HG02973 (cell line): ENCODE data around the gene TMCC2.

Source experiments
- ATAC-seq: cut with Tn5 transposase; IDR thresholded peaks from one replicate; pipeline ENCODE4 v1.9.1; 2021; ENCODE audit warnings: moderate library complexity; ENCODE audit not compliant: unreplicated experiment

TMCC2 gene

DNA sequence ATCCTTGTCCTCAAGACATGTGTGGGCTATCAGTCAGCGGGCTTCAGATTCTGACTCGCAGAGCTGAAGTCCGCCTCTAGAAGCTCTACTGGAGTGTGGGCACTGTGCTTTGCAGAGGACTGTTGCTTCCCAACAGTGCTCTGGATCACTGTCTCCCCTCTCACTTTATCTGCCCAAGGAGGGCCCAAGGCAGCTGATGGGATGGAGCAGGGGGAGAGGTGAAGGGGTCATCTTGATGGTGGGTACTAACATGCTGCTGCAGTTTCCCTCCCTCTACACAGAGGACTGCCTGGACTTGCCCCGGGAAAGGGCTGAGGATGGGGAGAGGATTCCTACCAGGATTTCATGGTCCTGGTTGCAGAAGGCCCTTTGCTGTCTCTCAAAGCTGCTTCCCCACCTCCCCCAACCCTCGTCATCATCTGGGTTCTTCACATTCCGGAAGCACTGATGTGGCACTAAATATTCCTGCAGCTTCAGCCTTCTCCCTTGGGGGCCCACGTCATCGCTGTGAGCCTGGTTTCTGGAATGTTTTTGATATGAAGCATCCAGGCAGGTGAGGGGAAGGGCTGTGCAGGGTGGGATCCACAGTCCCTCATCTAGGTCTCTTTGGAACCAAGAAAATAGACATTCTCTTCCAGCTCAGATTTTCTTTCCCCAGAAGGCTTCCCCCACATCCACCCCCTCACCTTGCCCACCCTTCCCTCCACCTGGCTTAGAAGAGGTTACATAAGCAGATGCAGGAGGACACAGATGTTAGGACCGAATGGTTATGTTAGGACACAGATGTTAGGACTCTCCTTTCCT, 70.6 kb downstream of the TMCC2 start:
- no peak for ATAC-seq

DNA sequence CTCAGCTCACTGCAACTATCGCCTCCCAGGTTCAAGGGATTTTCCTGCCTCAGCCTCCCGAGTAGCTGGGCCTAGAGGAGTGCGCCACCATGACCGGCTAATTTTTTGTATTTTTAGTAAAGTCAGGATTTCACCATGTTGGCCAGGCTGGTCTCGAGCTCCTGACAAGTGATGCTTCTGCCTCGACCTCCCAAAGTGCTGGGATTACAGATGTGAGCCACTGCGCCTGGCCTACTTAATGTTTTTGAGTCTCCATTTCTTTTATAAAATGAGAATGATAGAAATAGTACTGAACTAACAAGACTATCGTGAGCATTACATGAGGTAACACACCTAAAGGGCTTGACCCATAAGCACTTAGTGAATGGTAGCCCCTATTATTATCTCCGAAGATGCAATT, 72.4 kb downstream of the TMCC2 start:
- no peak for ATAC-seq

DNA sequence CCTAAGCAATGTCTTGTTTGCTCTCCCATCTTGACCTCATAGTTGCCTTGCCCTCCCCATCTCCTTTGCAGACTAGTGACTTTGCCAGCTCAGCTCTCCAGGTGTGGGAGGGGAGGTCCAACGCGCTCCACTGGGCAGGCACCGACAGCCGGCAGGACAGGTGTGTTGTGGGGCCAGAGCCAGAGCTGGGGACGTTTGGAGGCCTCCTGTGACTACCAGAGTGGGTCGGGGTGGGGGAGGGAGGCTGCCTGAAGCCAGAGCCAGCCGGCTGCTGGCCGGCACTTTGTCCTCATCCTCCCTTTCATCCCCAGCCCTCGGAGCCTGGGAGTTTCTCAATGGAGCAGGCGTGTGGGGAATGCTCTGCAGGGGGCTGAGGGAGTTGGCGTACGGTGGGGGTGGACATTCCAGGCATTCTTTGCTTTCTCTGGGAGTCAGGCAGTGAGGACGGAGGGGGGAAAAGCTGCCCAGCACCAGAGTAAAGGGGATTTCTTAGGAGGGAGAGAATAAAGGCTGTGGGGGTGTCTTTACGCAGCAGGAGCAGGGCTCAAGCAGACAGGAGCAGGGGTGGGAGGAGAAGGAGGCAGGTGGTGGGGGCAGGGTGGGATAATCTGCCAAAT, 73.6 kb downstream of the TMCC2 start:
- no peak for ATAC-seq

DNA sequence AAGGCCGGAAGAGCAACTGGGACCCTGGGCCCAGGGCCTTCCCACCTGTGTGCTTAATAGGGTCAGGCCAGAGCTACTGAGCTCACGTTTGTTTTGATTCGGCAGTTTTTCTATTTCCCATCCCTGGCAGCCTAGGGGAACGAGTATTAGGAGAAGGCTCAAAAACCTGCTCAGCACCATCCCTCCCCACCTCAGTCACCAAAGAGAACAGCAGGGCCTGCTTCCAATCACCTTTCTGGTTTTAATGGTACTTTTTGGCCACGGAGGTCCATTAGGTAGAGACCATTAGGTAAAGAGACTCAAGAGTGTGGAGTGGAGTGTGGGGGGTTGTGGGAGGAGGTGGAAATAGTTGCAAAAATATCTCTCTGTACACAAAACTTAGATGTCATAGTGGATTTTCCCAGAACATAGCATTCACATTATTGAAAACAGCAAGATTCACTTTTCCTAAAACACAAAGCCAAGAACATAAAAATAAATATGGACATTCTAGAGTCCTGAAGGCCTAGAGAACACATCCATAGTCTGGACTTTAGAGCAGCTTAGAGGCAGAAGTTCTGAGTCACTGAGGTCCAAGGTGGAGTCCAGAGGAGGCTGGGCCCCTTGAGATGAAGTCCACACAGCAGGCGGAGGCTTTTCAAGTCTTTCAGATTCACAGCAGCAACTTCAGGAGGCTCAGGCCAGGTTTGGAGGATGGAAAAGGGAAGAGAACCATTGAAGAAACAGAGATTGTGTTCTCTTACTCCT, 74.3 kb downstream of the TMCC2 start:
- ATAC-seq: no peak

DNA sequence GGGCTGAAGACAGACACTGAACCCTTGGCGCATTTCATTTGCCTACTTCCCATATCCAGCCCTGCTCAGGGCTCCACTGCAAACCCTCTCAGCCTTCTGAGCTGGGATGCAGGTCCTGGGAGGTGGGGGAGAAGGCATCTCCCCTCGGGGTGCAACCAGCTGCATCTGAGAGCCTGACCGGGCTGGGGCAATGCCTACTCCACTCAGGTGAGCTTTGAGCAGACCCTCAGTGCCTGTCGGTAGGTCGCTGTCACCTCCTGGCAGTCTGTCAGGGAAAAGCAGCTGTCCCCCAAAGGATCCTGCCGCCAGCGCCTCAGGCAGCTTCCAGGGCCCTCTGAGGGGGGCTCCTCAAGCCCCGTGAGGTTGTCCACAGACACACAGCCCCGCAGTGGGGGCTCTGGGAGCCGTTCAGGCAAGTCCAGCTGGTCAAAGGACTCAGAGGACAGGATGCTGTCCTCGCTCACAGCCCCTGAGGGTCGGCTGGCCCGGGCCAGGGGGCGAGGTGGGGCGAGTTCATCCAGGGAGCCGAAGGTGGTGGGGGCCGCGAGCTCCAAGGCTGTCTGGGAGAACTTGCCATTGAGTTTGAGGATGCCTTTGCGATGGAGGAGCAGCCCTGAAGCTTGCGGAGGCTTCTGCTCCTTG, 75.6 kb downstream of the TMCC2 start:
- no peak for ATAC-seq

DNA sequence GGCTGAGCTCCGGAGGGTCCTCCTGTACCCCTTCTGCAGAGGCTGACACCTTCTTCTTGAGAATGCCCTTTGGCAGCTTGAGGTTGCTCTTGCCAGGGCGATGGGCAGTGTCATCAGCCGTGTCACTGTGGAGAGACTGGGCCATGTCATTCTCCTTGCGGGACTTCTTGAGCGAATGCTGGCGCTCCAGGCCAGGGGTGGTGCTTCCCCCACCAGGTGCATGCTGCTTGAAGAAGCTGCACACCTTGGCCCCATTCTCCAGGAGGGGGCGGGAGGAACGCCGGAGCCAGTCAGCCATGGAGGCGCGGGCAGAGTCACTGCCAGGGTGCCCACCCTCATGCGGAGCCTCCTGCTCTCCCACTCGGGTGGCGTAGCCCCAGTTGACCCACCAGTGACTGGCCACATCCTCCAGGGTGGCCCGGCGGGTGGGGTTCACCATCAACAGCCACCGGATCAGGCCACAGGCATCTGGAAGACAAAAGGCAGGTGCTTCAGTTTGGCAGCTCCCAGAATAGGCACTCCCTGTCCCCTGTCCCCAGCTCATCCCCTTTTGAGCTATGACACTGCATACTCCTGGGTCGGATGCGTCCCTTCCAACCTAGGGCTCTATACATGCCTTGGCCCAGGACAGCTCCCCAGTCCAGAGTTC, 76.4 kb downstream of the TMCC2 start:
- no peak for ATAC-seq

DNA sequence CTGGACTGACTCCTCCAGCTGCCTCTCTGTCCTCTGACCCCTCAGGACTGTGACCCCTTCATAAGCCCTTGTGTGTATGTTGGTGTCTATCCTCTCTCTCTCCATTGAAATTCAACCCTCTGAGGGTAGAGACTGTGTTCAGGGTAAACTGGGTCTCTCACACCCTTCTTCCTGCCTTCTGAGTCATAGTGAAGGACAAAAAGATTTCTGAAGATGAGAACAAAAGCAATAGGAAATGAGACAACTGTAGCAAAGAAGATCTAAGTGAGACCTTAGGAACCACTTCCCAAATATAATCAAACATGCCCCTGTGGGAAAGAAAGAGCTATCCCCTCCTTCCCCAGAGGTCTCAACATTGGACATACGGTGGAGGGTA, 76.9 kb downstream of the TMCC2 start:
- no peak for ATAC-seq

DNA sequence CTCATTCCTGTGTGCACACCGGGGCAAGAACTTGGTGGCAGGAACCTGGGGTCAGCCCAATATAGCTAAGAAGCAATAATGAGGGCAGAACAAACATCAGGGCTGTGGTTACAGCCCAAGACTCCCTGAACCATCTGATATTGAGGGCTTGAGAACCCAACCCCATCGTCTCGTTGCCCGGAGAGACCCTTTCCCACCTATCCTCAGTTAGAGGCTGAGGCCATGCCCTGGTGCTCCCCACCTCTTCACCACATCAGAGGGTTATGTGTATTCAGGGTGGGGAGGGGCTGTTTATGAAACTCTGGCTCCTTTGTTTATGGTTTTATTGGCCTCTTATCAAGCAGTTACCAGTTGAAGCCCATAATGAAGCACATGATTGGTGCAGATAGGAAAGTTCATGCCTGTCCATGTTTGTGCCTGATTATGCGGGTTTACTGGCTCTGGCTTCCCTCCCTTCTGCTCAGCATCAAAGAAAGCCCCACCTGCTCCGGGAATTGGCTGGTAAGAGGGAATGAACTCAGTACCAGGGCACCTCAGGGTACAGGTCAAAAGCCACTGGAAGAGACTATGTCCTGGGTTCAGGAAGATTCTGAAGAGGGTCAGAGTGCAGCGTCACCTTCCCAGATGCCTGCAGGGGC, 79.3 kb downstream of the TMCC2 start:
- no peak for ATAC-seq

DNA sequence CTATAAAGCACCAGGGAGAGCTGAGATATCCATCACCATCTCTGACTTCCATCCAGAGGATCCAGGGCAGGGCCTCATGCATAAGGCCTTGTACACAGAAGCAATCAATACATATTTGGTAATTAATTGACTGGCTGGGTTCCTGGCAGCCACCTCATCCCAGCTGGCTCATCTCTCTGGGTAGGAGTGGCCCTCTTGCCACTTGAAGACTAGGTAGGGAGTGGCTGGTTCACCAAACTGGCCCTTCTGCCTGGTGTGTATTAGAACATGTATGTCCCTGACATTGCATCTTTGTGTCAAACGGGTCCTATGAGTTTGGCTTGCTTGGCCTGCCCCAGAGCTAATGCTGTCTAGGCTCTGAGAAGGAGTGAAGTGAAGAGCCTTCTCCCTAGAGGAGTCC, 82.0 kb downstream of the TMCC2 start:
- no peak for ATAC-seq

DNA sequence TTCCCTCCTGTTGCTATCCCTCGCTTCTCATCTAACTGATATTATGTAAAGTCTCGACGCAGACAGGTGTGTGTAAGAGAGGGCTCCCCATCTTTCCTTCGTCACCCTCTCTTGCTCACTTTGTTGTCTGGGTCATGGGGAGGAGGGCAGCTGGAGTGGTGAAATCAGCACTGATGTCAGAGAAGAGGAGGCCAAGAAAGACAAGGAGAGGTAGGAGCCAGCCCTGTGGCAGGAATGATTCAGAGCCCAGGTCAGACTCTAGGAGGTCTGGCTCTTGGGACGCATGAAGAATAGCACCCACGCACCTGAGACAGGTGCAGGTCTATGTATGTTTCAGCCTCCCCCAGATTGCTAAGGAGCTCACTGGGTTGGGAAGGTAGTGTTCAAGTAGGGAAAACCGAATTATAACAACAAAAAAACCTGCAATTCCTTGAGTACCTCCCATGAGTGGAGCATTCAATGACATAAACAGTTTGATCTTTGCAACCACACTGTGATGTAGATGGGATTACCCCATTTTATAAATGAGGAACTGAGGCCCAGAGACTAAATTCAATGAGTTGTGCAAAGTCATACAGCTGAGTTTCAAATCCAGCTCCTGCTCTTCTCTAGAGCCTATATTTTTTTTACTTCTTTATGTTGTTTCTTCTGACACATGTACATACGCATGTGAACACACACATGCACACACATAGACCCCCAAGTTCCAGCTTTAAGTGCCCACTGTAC, 83.4 kb downstream of the TMCC2 start:
- no peak for ATAC-seq

DNA sequence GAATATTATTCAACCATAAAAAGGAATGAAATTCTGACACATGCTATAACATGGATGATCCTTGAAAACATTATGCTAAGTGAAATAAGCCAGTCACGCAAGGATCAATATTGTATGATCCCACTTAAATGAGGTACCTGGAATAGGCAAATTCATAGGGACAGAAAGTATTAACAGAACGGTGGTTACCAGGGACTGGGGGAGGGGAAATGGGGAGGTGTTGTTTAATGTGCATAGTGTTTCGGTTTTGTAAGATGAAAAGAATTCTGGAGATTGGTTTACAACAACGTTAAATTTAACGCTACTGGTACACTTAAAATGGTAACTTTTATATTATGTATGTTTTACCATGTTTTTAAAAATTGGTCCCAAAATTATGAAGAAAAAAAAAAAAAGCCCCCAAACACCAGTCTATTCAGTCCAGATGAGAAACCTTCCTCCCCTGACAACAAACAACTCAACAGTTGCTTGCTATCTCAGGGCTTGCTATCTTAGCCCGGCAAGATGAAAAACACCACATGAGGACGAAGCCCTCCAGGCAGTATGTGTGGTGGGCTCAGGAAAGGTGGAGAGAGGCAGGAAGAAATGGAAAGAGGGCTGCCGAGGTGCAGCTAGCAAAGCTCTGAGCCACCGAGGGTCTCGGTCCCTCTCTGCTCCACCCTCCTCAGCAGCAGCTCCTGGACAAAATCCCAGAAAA, 85.3 kb downstream of the TMCC2 start:
- ATAC-seq: no peak

DNA sequence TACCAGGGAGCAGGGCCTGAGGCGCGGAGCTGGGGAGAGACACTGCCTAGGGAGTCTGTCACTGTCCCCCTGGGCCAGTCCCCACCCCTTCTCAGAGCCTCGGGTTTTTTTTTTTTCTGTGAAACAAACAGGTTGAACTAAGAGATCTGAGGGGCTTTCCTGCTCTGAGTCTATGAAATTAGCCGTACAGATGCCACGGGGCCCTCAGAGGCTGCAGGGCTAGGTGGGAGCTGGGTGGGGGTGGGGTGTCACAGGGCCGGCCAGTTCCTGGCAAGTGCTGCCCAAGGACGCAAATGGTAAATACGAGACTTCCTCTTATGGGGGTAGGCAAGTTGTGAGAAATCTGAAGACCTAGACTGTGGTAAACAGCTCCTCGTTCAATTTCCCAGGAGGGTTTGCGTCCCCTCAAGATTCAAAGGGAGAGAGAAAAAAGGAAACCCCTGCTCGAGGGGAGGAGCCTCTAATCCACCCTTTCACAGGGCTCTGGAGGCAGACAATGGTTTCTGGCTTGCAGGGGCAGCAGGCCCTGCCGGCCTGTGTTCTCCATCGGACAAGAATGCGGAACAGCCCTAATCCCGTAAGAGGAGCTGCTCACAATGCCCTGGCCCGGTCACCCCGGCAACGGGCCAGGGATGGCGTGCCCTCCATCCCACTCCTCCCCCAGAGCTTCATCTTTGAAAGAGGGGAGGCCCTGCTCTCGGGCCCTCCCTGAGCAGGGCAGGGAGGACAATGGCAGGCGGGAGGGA, 86.0 kb downstream of the TMCC2 start:
- ATAC-seq: no peak

DNA sequence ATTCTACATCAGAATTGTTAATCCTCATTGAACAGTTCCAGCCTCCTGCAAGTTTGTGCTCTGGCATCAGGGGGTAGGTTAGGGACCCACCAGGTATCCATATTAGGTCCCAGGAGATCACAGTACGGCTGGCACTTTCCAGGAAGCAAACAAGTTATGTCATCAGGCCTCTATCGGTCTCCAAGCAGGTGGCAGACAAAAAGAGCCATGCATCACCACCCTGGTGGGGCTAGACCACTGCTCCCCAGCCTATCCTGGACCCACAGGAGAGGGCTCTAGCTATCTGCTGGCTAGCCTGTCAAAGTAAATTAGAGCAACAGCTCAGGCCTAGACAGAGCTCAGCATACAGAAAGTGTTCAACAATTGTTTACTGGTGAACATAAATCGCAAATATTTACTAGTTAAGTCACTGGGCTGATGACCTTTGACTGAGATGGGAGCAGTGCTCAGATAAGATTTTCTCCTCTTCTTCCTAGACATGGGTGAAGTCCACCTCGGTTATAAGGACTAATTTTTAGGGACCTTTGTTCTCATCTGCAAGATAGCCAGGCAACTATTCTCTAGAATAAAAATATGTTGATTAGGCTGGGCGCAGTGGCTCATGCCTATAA, 87.4 kb downstream of the TMCC2 start:
- no peak for ATAC-seq

DNA sequence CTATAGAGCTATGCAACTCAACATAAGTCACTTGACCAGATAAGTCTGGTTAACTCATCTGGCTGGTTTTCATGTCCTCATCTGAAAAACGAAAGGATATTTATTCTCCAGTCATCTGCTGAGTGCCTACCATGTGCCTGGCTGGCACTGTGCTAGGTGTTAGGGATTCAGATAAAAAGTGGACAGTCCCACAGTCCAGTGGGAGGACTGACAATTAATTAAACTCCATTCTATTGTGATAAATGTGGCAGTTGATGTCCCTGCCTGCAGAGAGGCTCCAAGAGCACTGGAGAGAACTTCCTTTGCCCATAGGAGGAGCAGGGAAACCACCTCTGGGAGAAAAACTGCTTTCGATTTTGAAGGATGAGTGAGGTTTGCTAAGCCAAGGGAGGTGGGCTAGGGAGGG, 88.4 kb downstream of the TMCC2 start:
- ATAC-seq: no peak

DNA sequence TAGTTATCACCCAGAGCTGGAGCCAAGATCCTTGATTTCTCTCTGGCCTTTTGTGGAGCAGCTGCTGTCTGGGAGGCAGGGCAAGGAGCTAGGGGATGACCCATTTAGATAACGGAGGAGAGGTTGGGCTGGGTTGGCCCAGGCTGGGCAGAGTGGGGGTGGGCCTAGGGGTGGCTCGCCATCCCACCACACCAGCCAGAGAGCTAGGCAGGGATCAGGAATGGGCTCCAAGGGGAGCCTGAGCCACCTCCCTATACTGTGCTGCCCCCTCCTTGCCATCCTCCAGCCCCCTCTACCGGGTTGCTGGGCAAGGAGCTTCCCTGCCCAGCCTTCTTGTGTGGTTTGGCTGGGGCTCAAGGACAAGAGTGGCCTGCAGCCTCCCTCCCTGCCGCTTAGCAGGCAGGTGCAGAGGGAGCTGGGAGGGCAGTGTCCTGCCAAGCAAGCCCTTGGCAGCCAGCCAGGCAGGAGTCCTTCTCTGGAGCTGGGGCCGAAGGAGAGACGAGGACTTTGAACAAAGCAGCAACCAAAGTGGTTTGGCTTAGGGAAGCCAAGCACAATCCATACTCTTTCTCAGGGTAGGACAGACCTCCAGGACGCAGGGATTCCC, 89.7 kb downstream of the TMCC2 start:
- ATAC-seq: no peak

DNA sequence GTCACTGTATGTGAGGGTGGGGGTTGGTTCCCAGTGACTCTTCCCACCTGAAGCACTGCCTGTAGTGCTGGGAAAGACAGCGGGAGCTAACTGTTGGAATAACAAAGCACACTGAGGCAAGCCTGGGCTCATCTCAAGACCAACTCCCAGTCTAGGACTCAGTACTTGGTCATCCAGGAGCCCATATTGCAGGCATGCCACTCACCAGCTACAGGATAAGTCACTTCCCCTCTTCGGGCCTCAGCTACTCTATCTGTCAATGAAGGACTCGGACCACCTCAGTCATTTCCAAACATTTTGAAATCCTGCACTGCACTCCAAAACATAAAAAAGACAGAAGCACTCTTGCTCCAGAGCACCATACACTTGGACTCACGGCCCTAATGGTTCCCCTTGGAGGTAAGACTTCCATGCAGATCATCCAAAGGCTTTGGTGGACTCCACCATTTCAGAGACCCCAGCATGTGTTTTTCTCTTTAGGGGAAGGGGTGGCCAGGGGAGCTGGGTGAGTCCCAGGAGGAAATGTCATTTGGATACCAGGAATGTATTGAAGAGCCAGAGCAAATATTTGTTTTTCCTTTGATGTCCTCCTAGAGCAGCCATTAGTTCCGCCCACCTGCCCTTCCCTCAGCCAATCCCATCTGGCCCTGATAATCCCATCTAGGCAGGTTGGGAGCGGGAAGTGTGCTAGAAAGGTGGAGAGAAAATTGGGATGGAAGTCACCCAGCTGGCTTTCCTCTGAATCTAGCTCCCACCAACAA, 90.7 kb downstream of the TMCC2 start:
- no peak for ATAC-seq
